GM11168 (cell line): ENCODE measurements around the gene IPO4.

Source experiments
- in situ Hi-C: fragments of 300-500 bp; cut with MboI; formaldehyde crosslinking; loops from one replicate; pipeline ENCODE4 v1.12.0; 2022; ENCODE audit warnings: low sequenced_read_pairs; ENCODE audit not compliant: unreplicated experiment

IPO4 gene

GRCh38 chr14:24135584-24135833 lies 53.1 kb downstream of the IPO4 start:
- in situ Hi-C loops: no loop called here

- in situ Hi-C loops: no loop called here
Measured at GRCh38 chr14:24133735-24134134, 54.9 kb downstream of the IPO4 start.

GRCh38 chr14:24132976-24133375 lies 55.6 kb downstream of the IPO4 start:
- in situ Hi-C loops: no loop called here

GRCh38 chr14:24132061-24132685 lies 56.4 kb downstream of the IPO4 start:
- in situ Hi-C loops: no loop called here

- in situ Hi-C loops: no loop called here
Measured at GRCh38 chr14:24131549-24131966, 57.1 kb downstream of the IPO4 start.

GRCh38 chr14:24130717-24131548 lies 57.7 kb downstream of the IPO4 start:
- in situ Hi-C loops: no loop called here

- in situ Hi-C loops: no loop called here
Measured at GRCh38 chr14:24130380-24130716, 58.3 kb downstream of the IPO4 start, which contains the start of gene FITM1. TSS of gene FITM1 (plus strand) at chr14:24130659. CDS start at chr14:24131564, 905 bp downstream.
